Peyer's patch (tissue), 4 donors: ENCODE data around the gene AJM1. TPM values are rescaled to one million over a fixed set of nuclear protein-coding genes. Genes with fewer than 3 reads are reported as not detected.

Source experiments
- DNase-seq, 3 donors: peaks; one replicate each; pipeline ENCODE4 v3.0.0-alpha.2; 2017 to 2019
- H3K27ac ChIP-seq, 4 donors: fragments of 200-600 bp; sonication (generic); one replicate each; pipeline ENCODE4 v1.5.1; 2016 to 2019
- H3K27me3 ChIP-seq, 2 donors: fragments of 200-600 bp; sonication (generic); one replicate each; pipeline ENCODE4 v1.5.1; 2019
- H3K36me3 ChIP-seq, 3 donors: fragments of 200-600 bp; sonication (generic); one replicate each; pipeline ENCODE4 v1.5.1; 2016 to 2019
- H3K4me1 ChIP-seq, 4 donors: fragments of 200-600 bp; sonication (generic); one replicate each; pipeline ENCODE4 v1.5.1; 2016 to 2019
- H3K4me3 ChIP-seq, 4 donors: fragments of 200-600 bp; sonication (generic); 1 replicate in 3 of 4; 2 replicates in 1 of 4; pipeline ENCODE4 v1.5.1; 2016 to 2019; ENCODE audit warnings: mild to moderate bottlenecking in 1 of 4
- H3K9me3 ChIP-seq, 4 donors: fragments of 200-600 bp; sonication (generic); one replicate each; pipeline ENCODE4 v1.5.1; 2016 to 2019; ENCODE audit warnings: mild to moderate bottlenecking in 1 of 4
- CTCF ChIP-seq, 6 experiments: fragments of 450-650 bp in 4 of 6; fragments of 200-600 bp in 2 of 6; sonication (generic) in 1 of 6; IDR thresholded peaks; one replicate each; pipeline ENCODE4 v1.5.1; 2017 to 2019; ENCODE audit warnings: antibody characterized with exemption in 6 of 6, mild to moderate bottlenecking in 3 of 6, moderate library complexity in 1 of 6
- POLR2A ChIP-seq, 2 donors: fragments of 450-650 bp; IDR thresholded peaks; one replicate each; pipeline ENCODE4 v1.5.1; 2017; ENCODE audit warnings: antibody characterized with exemption in 2 of 2, mild to moderate bottlenecking in 2 of 2, moderate library complexity in 2 of 2
- total RNA-seq, 4 donors: library from RNA; depleted of rRNA; stranded (reverse); fragments of >200 nt; gene quantifications; one replicate each; pipeline ENCODE4 v1.1.0, GENCODE V29; 2016

Gene AJM1
- total RNA-seq, 4 donors from 2014 or later, result 4.1 to 17.4 (median 9.2) TPM

DNA sequence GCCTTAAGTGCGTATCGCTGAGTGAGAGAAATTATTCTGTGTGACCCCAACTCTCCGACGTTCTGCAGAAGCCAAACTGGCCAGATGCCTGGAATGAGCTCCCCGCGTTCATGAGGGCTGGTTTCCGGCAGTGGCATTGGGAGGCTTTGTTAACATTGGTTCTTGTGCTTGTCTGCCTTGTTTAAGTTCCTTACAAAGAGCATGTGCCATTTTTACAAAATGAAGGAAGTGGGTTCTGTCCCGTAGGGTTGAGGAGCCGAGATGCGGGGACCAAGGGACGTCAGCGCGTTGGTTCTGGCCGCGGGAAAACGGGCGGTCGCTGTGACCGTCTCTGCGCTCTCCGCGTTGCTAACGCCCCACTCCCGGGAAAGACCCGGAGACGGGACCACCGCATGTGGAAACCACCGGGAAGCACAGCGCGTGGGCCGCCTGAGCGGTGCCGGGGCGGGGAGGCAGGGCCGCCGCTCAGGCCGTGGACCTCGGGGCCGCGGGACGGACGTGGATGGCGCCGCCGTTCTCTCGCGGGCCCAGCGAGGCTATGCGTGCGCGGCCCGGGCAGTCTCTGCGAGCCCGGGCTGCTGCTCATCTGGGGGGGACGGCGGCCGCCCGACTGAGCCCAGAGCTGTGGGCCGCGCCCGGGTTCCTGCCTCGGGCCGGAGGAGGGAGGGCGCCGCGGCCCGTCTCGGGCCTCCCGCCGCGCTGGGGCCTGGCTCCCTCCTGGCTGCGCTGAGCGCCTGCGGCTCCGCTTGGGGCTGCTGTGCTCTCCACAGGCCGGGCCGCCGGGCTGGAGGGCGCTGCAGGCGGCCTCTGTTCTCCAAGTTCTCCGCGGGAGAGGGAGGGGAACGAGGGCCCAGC is 21.1 kb upstream of the AJM1 start:
- H3K27ac ChIP-seq, result no peak overlapping the region
- no peak for DNase-seq
- no peaks in the 10 kb centered on the region for H3K9me3 ChIP-seq
- H3K27me3 ChIP-seq, result no peaks in the 10 kb centered on the region
- peak overlapping the region; percentile 5 to 43 (median 21) for H3K4me3 ChIP-seq
- TF ChIP-seq CTCF (IDR thresholded peaks at IDR 0.05) (no peak), POLR2A (IDR thresholded peaks at IDR 0.05) (no peak)
- peaks cover 0 to 6% (median 0%) of the 10 kb centered on the region in 4 donors for H3K4me1 ChIP-seq
- peaks cover 0 to 34% (median 0%) of the 10 kb centered on the region in 3 donors for H3K36me3 ChIP-seq

DNA sequence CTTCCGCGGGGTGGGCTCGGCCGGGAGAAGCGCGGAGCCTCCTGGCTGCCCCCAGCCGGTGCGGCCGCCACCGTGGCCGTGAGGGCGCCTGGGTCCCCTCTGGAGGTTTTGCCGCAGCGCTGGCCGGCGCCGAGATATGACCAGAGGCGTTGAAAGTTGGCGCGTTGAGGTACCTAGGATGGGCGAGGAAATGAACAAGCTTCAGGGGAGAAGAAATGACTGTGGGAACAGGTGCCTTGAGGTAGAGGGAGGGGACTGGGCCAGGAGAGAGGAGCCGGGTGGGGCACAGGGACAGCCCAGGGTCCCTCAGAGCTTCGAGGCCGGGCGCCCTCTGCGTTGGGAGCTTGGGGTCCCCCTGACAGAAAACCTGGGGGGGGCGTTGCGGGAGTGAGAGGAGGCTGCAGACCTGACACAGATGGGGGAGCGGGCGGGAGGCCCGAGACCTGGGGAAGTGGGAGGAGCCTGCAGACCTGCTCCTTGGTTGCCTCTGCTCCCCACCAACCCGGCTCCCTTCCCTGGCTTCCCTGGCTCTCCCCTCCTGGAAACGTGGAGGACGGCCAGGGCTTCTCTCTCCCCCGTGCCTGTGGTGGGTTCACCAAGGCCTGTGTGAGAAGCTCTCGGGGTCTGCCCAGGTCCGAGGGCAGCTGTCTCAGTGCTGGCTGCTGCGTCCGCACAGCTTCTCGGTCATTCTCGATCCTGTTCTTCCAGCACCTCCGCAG is 20.3 kb upstream of the AJM1 start:
- H3K9me3 ChIP-seq, result no peaks in the 10 kb centered on the region
- DNase-seq, result no peak
- no peak for TF ChIP-seq CTCF (IDR thresholded peaks at IDR 0.05)
- TF ChIP-seq POLR2A (IDR thresholded peaks at IDR 0.05), result no peak
- H3K4me1 ChIP-seq, result peaks cover 0 to 6% (median 0%) of the 10 kb centered on the region in 4 donors
- H3K36me3 ChIP-seq, result peaks cover 0 to 41% (median 0%) of the 10 kb centered on the region in 3 donors
- H3K27ac ChIP-seq, result no peak overlapping the region
- peak overlapping the region in 1 of 4 donors; percentile 43 for H3K4me3 ChIP-seq
- H3K27me3 ChIP-seq, result no peaks in the 10 kb centered on the region

GRCh38 chr9:136823136-136824046 is 18.9 kb upstream of the AJM1 start:
- H3K4me3 ChIP-seq, result no peak overlapping the region
- peaks cover 0 to 51% (median 0%) of the 10 kb centered on the region in 3 donors for H3K36me3 ChIP-seq
- H3K27me3 ChIP-seq, result no peaks in the 10 kb centered on the region
- H3K9me3 ChIP-seq, result no peaks in the 10 kb centered on the region
- DNase-seq, result no peak
- no peak overlapping the region for H3K27ac ChIP-seq
- peaks cover 0 to 6% (median 0%) of the 10 kb centered on the region in 4 donors for H3K4me1 ChIP-seq
- no peak for TF ChIP-seq POLR2A (IDR thresholded peaks at IDR 0.05)
- TF ChIP-seq CTCF (IDR thresholded peaks at IDR 0.05), result no peak

GRCh38 chr9:136824496-136825225 is 17.6 kb upstream of the AJM1 start:
- peaks cover 0 to 63% (median 0%) of the 10 kb centered on the region in 3 donors for H3K36me3 ChIP-seq
- DNase-seq, result no peak
- H3K4me3 ChIP-seq, result no peak overlapping the region
- no peak overlapping the region for H3K27ac ChIP-seq
- no peaks in the 10 kb centered on the region for H3K27me3 ChIP-seq
- peaks cover 0 to 6% (median 0%) of the 10 kb centered on the region in 4 donors for H3K4me1 ChIP-seq
- TF ChIP-seq CTCF (IDR thresholded peaks at IDR 0.05), result no peak
- TF ChIP-seq POLR2A (IDR thresholded peaks at IDR 0.05), result no peak
- no peaks in the 10 kb centered on the region for H3K9me3 ChIP-seq
